SJSA1 (cell line): ENCODE results near the gene PLCB1. TPM values are rescaled to one million over a fixed set of nuclear protein-coding genes. Genes with fewer than 3 reads are reported as not detected.
A peak's percentile ranks its signal among the peaks of the same experiment; 100 is the strongest.

Experiments used
- DNase-seq, 2 experiments: peaks; one replicate each; pipeline ENCODE4 v3.0.0-alpha.2; 2015 to 2020; ENCODE audit warnings: low spot score in 2 of 2, low read depth in 1 of 2
- H3K27ac ChIP-seq: fragments of 250-450 bp; sonication (Bioruptor Pico); 2 replicates; pipeline ENCODE4 v1.5.1; 2020; ENCODE audit warnings: mild to moderate bottlenecking, moderate library complexity
- H3K27me3 ChIP-seq: fragments of 250-450 bp; sonication (Bioruptor Pico); replicated peaks from 2 replicates; pipeline ENCODE4 v1.5.1; 2020; ENCODE audit warnings: mild to moderate bottlenecking, moderate library complexity
- H3K36me3 ChIP-seq: fragments of 250-450 bp; sonication (Bioruptor Pico); 2 replicates; pipeline ENCODE4 v1.5.1; 2020; ENCODE audit warnings: mild to moderate bottlenecking
- H3K4me1 ChIP-seq: fragments of 250-450 bp; sonication (Bioruptor Pico); replicated peaks from 2 replicates; pipeline ENCODE4 v1.6.1; 2021; ENCODE audit warnings: mild to moderate bottlenecking
- H3K4me3 ChIP-seq: fragments of 250-450 bp; sonication (Bioruptor Pico); 2 replicates; pipeline ENCODE4 v1.5.1; 2020; ENCODE audit warnings: mild to moderate bottlenecking
- H3K9me3 ChIP-seq: fragments of 250-450 bp; sonication (Bioruptor Pico); replicated peaks from 2 replicates; pipeline ENCODE4 v1.5.1; 2020; ENCODE audit warnings: mild to moderate bottlenecking
- total RNA-seq: library from RNA; depleted of rRNA; stranded (reverse); fragments of >200 nt; shearing (Covaris generic); gene quantifications from 2 replicates; pipeline ENCODE4 v1.2.3, GENCODE V29; 2014

The PLCB1 gene
- total RNA-seq, 1 experiment from 2014 or later: 10.0 TPM

GRCh38 chr20:8473459-8473858, 341.4 kb downstream of the PLCB1 start:
- no peaks in the 10 kb centered on the region for H3K4me1 ChIP-seq
- no peak for DNase-seq
- H3K27me3 ChIP-seq: no peaks in the 10 kb centered on the region
- no peaks in the 10 kb centered on the region for H3K36me3 ChIP-seq
- no peaks in the 10 kb centered on the region for H3K9me3 ChIP-seq
- H3K27ac ChIP-seq: no peak overlapping the region
- no peak overlapping the region for H3K4me3 ChIP-seq

GRCh38 chr20:8474027-8474668, 342.1 kb downstream of the PLCB1 start:
- Histone ChIP-seq H3K27me3 (no peaks in the 10 kb centered on the region), H3K36me3 (no peaks in the 10 kb centered on the region), H3K4me3 (no peak overlapping the region), H3K4me1 (no peaks in the 10 kb centered on the region), H3K27ac (no peak overlapping the region), H3K9me3 (no peaks in the 10 kb centered on the region)
- DNase-seq: no peak

- no peak for DNase-seq
- H3K27ac ChIP-seq: no peak overlapping the region
- no peaks in the 10 kb centered on the region for H3K36me3 ChIP-seq
- no peaks in the 10 kb centered on the region for H3K9me3 ChIP-seq
- no peaks in the 10 kb centered on the region for H3K27me3 ChIP-seq
- no peak overlapping the region for H3K4me3 ChIP-seq
- no peaks in the 10 kb centered on the region for H3K4me1 ChIP-seq
Observed at GRCh38 chr20:8476021-8476420, 344.0 kb downstream of the PLCB1 start.

- no peaks in the 10 kb centered on the region for H3K27me3 ChIP-seq
- DNase-seq: no peak
- no peak overlapping the region for H3K27ac ChIP-seq
- H3K4me1 ChIP-seq: no peaks in the 10 kb centered on the region
- H3K4me3 ChIP-seq: no peak overlapping the region
- no peaks in the 10 kb centered on the region for H3K36me3 ChIP-seq
- no peaks in the 10 kb centered on the region for H3K9me3 ChIP-seq
Observed at GRCh38 chr20:8480597-8480996, 348.5 kb downstream of the PLCB1 start.

- no peaks in the 10 kb centered on the region for H3K36me3 ChIP-seq
- DNase-seq: no peak
- no peaks in the 10 kb centered on the region for H3K9me3 ChIP-seq
- H3K4me3 ChIP-seq: no peak overlapping the region
- no peaks in the 10 kb centered on the region for H3K27me3 ChIP-seq
- H3K27ac ChIP-seq: no peak overlapping the region
- peaks cover 11% of the 10 kb centered on the region for H3K4me1 ChIP-seq
Observed at GRCh38 chr20:8487696-8488095, 355.6 kb downstream of the PLCB1 start.

- no peak for DNase-seq
- no peaks in the 10 kb centered on the region for H3K9me3 ChIP-seq
- H3K36me3 ChIP-seq: no peaks in the 10 kb centered on the region
- no peaks in the 10 kb centered on the region for H3K27me3 ChIP-seq
- no peak overlapping the region for H3K4me3 ChIP-seq
- H3K27ac ChIP-seq: no peak overlapping the region
- H3K4me1 ChIP-seq: peaks cover 14% of the 10 kb centered on the region
Observed at GRCh38 chr20:8489094-8489883, 357.2 kb downstream of the PLCB1 start.

- DNase-seq: no peak
- Histone ChIP-seq H3K4me1 (peaks cover 17% of the 10 kb centered on the region), H3K27me3 (no peaks in the 10 kb centered on the region), H3K4me3 (no peak overlapping the region), H3K27ac (no peak overlapping the region), H3K36me3 (no peaks in the 10 kb centered on the region), H3K9me3 (no peaks in the 10 kb centered on the region)
Observed at GRCh38 chr20:8490076-8490830, 358.2 kb downstream of the PLCB1 start.

- 0 out of 2 replicates have a peak overlapping the region, but pooled peaks have one; percentile 1 for H3K27ac ChIP-seq
- no peak overlapping the region for H3K4me3 ChIP-seq
- H3K27me3 ChIP-seq: no peaks in the 10 kb centered on the region
- no peaks in the 10 kb centered on the region for H3K9me3 ChIP-seq
- peaks cover 17% of the 10 kb centered on the region for H3K4me1 ChIP-seq
- H3K36me3 ChIP-seq: no peaks in the 10 kb centered on the region
- DNase-seq: peak in 1 of 2 experiments; percentile 47
Observed at GRCh38 chr20:8492173-8492572, 360.1 kb downstream of the PLCB1 start.

GRCh38 chr20:8498571-8498970, 366.5 kb downstream of the PLCB1 start:
- Histone ChIP-seq H3K36me3 (no peaks in the 10 kb centered on the region), H3K9me3 (no peaks in the 10 kb centered on the region), H3K27ac (no peak overlapping the region), H3K4me1 (0 out of 2 replicates have a peak, but pooled peaks cover 3% of the 10 kb centered on the region), H3K27me3 (no peaks in the 10 kb centered on the region), H3K4me3 (no peak overlapping the region)
- no peak for DNase-seq

GRCh38 chr20:8504030-8504429, 372.0 kb downstream of the PLCB1 start:
- no peak overlapping the region for H3K27ac ChIP-seq

GRCh38 chr20:8505476-8506200, 373.6 kb downstream of the PLCB1 start:
- no peaks in the 10 kb centered on the region for H3K4me1 ChIP-seq
- no peaks in the 10 kb centered on the region for H3K27me3 ChIP-seq
- no peaks in the 10 kb centered on the region for H3K9me3 ChIP-seq
- H3K27ac ChIP-seq: no peak overlapping the region
- no peak overlapping the region for H3K4me3 ChIP-seq
- no peaks in the 10 kb centered on the region for H3K36me3 ChIP-seq
- no peak for DNase-seq

More at GRCh38 chr20:8504030-8504429, 372.0 kb downstream of the PLCB1 start:
- Histone ChIP-seq H3K36me3 (no peaks in the 10 kb centered on the region), H3K27me3 (no peaks in the 10 kb centered on the region), H3K4me1 (no peaks in the 10 kb centered on the region), H3K4me3 (no peak overlapping the region), H3K9me3 (no peaks in the 10 kb centered on the region)
- no peak for DNase-seq

GRCh38 chr20:8507231-8507630, 375.2 kb downstream of the PLCB1 start:
- no peak overlapping the region for H3K4me3 ChIP-seq
- DNase-seq: no peak

GRCh38 chr20:8509809-8510208, 377.7 kb downstream of the PLCB1 start:
- no peak for DNase-seq
- no peaks in the 10 kb centered on the region for H3K27me3 ChIP-seq
- H3K27ac ChIP-seq: no peak overlapping the region
- no peak overlapping the region for H3K4me3 ChIP-seq
- H3K9me3 ChIP-seq: no peaks in the 10 kb centered on the region
- no peaks in the 10 kb centered on the region for H3K4me1 ChIP-seq
- H3K36me3 ChIP-seq: no peaks in the 10 kb centered on the region

More at GRCh38 chr20:8507231-8507630, 375.2 kb downstream of the PLCB1 start:
- Histone ChIP-seq H3K9me3 (no peaks in the 10 kb centered on the region), H3K36me3 (no peaks in the 10 kb centered on the region), H3K27me3 (no peaks in the 10 kb centered on the region), H3K27ac (no peak overlapping the region), H3K4me1 (no peaks in the 10 kb centered on the region)
